Measurements from ENCODE around the gene MORN3. TPM values are rescaled to one million over a fixed set of nuclear protein-coding genes. Genes with fewer than 3 reads are reported as not detected.
"Not testable (repeated sequence)": the region's sequence is repeated elsewhere in the genome, so short reads cannot be mapped to it uniquely, and the experiment has no call there.

MORN3 gene
- total RNA-seq, 3 donors from 2014 or later (not counting 1 experiment from before 2014, with no cell fraction given), result 3.0 to 7.6 (median 4.4) TPM

- ATAC-seq, result no peak
- Histone ChIP-seq H3K4me1 (ENCODE audit: control insufficient read depth, insufficient read depth, low read length) (no peaks in the 10 kb centered on the region), H3K27ac (ENCODE audit: low read length) (no peak overlapping the region), H3K36me3 (ENCODE audit: control insufficient read depth, insufficient read depth, low read length) (no peaks in the 10 kb centered on the region), H3K4me3 (ENCODE audit: low read length) (no peak overlapping the region), H3K9me3 (ENCODE audit: control insufficient read depth, insufficient read depth, low read length) (no peaks in the 10 kb centered on the region), H3K27me3 (ENCODE audit: control insufficient read depth, insufficient read depth, low read length) (no peaks in the 10 kb centered on the region)
- DNase-seq, result no peak
- TF ChIP-seq CTCF (IDR thresholded peaks at IDR 0.05), result no peak
- intact Hi-C loops (cut with micrococcal nuclease), result no loop called here
- H3K4me3 Mint-ChIP-seq, result no peak overlapping the region
- no peaks in the 10 kb centered on the region for H3K4me1 Mint-ChIP-seq
- peaks cover 0 to 3% of the 10 kb centered on the region in 2 donors for H3K27me3 Mint-ChIP-seq (ENCODE audit: low read depth in 2 of 2)
- no peak overlapping the region for H3K27ac Mint-ChIP-seq
- H3K9me3 Mint-ChIP-seq, result no peaks in the 10 kb centered on the region
- H3K36me3 Mint-ChIP-seq, result no peaks in the 10 kb centered on the region
- 96% methylated on average over 6 of the region's 6 CpGs for WGBS (ENCODE audit: insufficient coverage)
Measured at GRCh38 chr12:121702944-121703343, 33.5 kb upstream of the MORN3 start.

GRCh38 chr12:121701667-121702277, 32.3 kb upstream of the MORN3 start:
- no peaks in the 10 kb centered on the region for H3K9me3 Mint-ChIP-seq
- no peaks in the 10 kb centered on the region for H3K4me1 Mint-ChIP-seq
- Histone ChIP-seq H3K27me3 (ENCODE audit: control insufficient read depth, insufficient read depth, low read length) (no peaks in the 10 kb centered on the region), H3K27ac (ENCODE audit: low read length) (no peak overlapping the region), H3K36me3 (ENCODE audit: control insufficient read depth, insufficient read depth, low read length) (no peaks in the 10 kb centered on the region), H3K9me3 (ENCODE audit: control insufficient read depth, insufficient read depth, low read length) (no peaks in the 10 kb centered on the region), H3K4me1 (ENCODE audit: control insufficient read depth, insufficient read depth, low read length) (no peaks in the 10 kb centered on the region), H3K4me3 (ENCODE audit: low read length) (no peak overlapping the region)
- no peak overlapping the region for H3K27ac Mint-ChIP-seq
- TF ChIP-seq CTCF (IDR thresholded peaks at IDR 0.05), result no peak
- DNase-seq (no peak), ATAC-seq (no peak)
- no peak overlapping the region for H3K4me3 Mint-ChIP-seq
- H3K27me3 Mint-ChIP-seq (ENCODE audit: low read depth in 2 of 2), result peaks cover 0 to 3% of the 10 kb centered on the region in 2 donors
- 92% methylated on average over 3 of the region's 3 CpGs for WGBS (ENCODE audit: insufficient coverage)
- no peaks in the 10 kb centered on the region for H3K36me3 Mint-ChIP-seq
- intact Hi-C loops (cut with micrococcal nuclease), result no loop called here

- H3K9me3 Mint-ChIP-seq; H3K4me3 ChIP-seq (ENCODE audit: low read length); H3K27me3 Mint-ChIP-seq (ENCODE audit: low read depth in 2 of 2); H3K27me3 ChIP-seq (ENCODE audit: control insufficient read depth, insufficient read depth, low read length); H3K36me3 Mint-ChIP-seq; H3K9me3 ChIP-seq (ENCODE audit: control insufficient read depth, insufficient read depth, low read length); H3K27ac Mint-ChIP-seq; H3K27ac ChIP-seq (ENCODE audit: low read length); H3K4me3 Mint-ChIP-seq; H3K4me1 Mint-ChIP-seq; H3K36me3 ChIP-seq (ENCODE audit: control insufficient read depth, insufficient read depth, low read length); ATAC-seq; H3K4me1 ChIP-seq (ENCODE audit: control insufficient read depth, insufficient read depth, low read length); DNase-seq: not testable (repeated sequence)
- intact Hi-C loops (cut with micrococcal nuclease), result loop anchor here (1.0 kb wide), 2 partner anchors 75 to 96 kb away; no protein-coding TSS in a partner anchor
- 96% methylated on average over 6 of the region's 6 CpGs for WGBS (ENCODE audit: insufficient coverage)
Measured at GRCh38 chr12:121697861-121698260, 28.4 kb upstream of the MORN3 start.

GRCh38 chr12:121697093-121697698, 27.7 kb upstream of the MORN3 start:
- DNase-seq, result peak in 1 of 2 donors; percentile 80
- Histone ChIP-seq H3K27ac (ENCODE audit: low read length) (no peak overlapping the region), H3K4me3 (ENCODE audit: low read length) (no peak overlapping the region), H3K9me3 (ENCODE audit: control insufficient read depth, insufficient read depth, low read length) (no peaks in the 10 kb centered on the region), H3K36me3 (ENCODE audit: control insufficient read depth, insufficient read depth, low read length) (no peaks in the 10 kb centered on the region), H3K27me3 (ENCODE audit: control insufficient read depth, insufficient read depth, low read length) (no peaks in the 10 kb centered on the region), H3K4me1 (ENCODE audit: control insufficient read depth, insufficient read depth, low read length) (no peaks in the 10 kb centered on the region)
- H3K9me3 Mint-ChIP-seq, result no peaks in the 10 kb centered on the region
- H3K4me3 Mint-ChIP-seq, result no peak overlapping the region
- TF ChIP-seq CTCF (IDR thresholded peaks at IDR 0.05), result peak; percentile 79
- H3K4me1 Mint-ChIP-seq, result no peaks in the 10 kb centered on the region
- H3K27me3 Mint-ChIP-seq (ENCODE audit: low read depth in 2 of 2), result peaks cover 0 to 3% of the 10 kb centered on the region in 2 donors
- no peak overlapping the region for H3K27ac Mint-ChIP-seq
- H3K36me3 Mint-ChIP-seq, result no peaks in the 10 kb centered on the region
- WGBS (ENCODE audit: insufficient coverage), result 58% methylated on average over 7 of the region's 9 CpGs
- intact Hi-C loops (cut with micrococcal nuclease), result loop anchor here (1.0 kb wide), 2 partner anchors 76 to 97 kb away; no protein-coding TSS in a partner anchor
- peak in 2 of 3 donors; percentile 39 to 49 for ATAC-seq
